HepG2 (cell line): Measurements from ENCODE around the gene DNAJC7. TPM values are rescaled to one million over a fixed set of nuclear protein-coding genes. Genes with fewer than 3 reads are reported as not detected.

Experiments
- FOXC1 ChIP-seq: sonication (generic); formaldehyde crosslinking; IDR thresholded peaks from 2 replicates; pipeline ENCODE4 v1.8.0; 2022; ENCODE audit warnings: mild to moderate bottlenecking, missing genetic modification reagents, borderline replicate concordance
- GABPA ChIP-seq, 2 experiments: IDR thresholded peaks; 2 replicates each; pipeline ENCODE4 v1.6.1; 2011 to 2016; ENCODE audit warnings: low read depth in 2 of 2, low read length in 1 of 2, missing biosample characterization in 1 of 2, missing genetic modification characterization in 1 of 2
- PRMT3 ChIP-seq: sonication (generic); formaldehyde crosslinking; IDR thresholded peaks from 2 replicates; pipeline ENCODE4 v1.8.1; 2022; ENCODE audit warnings: low read depth, mild to moderate bottlenecking, moderate library complexity, missing genetic modification reagents, borderline replicate concordance
- RXRB ChIP-seq: IDR thresholded peaks from 2 replicates; pipeline ENCODE4 v1.6.1; 2016; ENCODE audit warnings: borderline replicate concordance, missing genetic modification reagents, missing compliant biosample characterization
- SUZ12 ChIP-seq: fragments of 150-350 bp; IDR thresholded peaks from 2 replicates; pipeline ENCODE4 v1.6.1; 2014; ENCODE audit warnings: low read depth, low read length
- ZFP90 ChIP-seq: sonication (generic); formaldehyde crosslinking; IDR thresholded peaks from 2 replicates; pipeline ENCODE4 v1.8.0; 2022; ENCODE audit warnings: missing genetic modification reagents, mild to moderate bottlenecking, inconsistent platforms, borderline replicate concordance
- ZNF337 ChIP-seq: sonication (generic); formaldehyde crosslinking; IDR thresholded peaks from 2 replicates; pipeline ENCODE4 v1.5.1; 2020; ENCODE audit warnings: missing genetic modification reagents, low read depth, mild to moderate bottlenecking, borderline replicate concordance
- ZNF646 ChIP-seq: sonication (generic); formaldehyde crosslinking; IDR thresholded peaks from 2 replicates; pipeline ENCODE4 v1.9.0; 2021; ENCODE audit warnings: mild to moderate bottlenecking, missing genetic modification reagents
- polyA plus RNA-seq, 8 experiments: library from polyadenylated mRNA; depleted of rRNA in 3 of 8; stranded (reverse) in 7 of 8; unstranded in 1 of 8; fragments of >200 nt; fragmentation: Illumina TruSeq in 4 of 8; extraction: Trizol in 4 of 8; gene quantifications; 2 replicates each; pipeline versions ENCODE4 v1.2.1 to v1.2.3, GENCODE V29; 2011 to 2016; ENCODE audit warnings: low read depth in 4 of 8, missing spikeins in 1 of 8, mixed read lengths in 1 of 8; ENCODE audit not compliant: insufficient read depth in 1 of 8
- total RNA-seq, 5 experiments: library from RNA; depleted of rRNA; stranded (reverse); fragments of >200 nt; fragmentation: Illumina TruSeq; extraction: Trizol; gene quantifications; 2 replicates each; pipeline ENCODE4 v1.2.3, GENCODE V29; 2016; ENCODE audit warnings: low read depth in 1 of 5
- TF ChIP-seq, protein P1 (sequence below): sonication (generic); formaldehyde crosslinking; IDR thresholded peaks from 2 replicates; pipeline ENCODE4 v1.4.0; 2020; ENCODE audit warnings: missing genetic modification reagents, mild to moderate bottlenecking, borderline replicate concordance
- TF ChIP-seq, protein P2 (sequence below): sonication (generic); formaldehyde crosslinking; IDR thresholded peaks from 2 replicates; pipeline ENCODE4 v1.4.0; 2020; ENCODE audit warnings: missing genetic modification reagents

DNAJC7 gene
- total and polyA plus RNA-seq, 2 of the 13 experiments (the other 11 are each of a cell fraction or from before 2014, with no cell fraction given) = 47.7 to 132 TPM

- TF ChIP-seq GABPA (IDR thresholded peaks at IDR 0.05; ENCODE audit: low read depth, low read length) (peak; percentile 84), GABPA (CRISPR knock-in tag; IDR thresholded peaks at IDR 0.05; ENCODE audit: low read depth) (peak; percentile 95), FOXC1 (peak; percentile 87; the same call in 1 of the 2 replicates), RXRB (peak; percentile 70), ZNF337 (CRISPR knock-in tag) (peak; percentile 54; the same call in 1 of the 2 replicates), PRMT3 (CRISPR knock-in tag) (no peak; the same call in 1 of the 2 replicates), ZNF646 (CRISPR knock-in tag) (no peak), SUZ12 (no peak), ZFP90 (CRISPR knock-in tag) (peak; percentile 88; the same call in 1 of the 2 replicates)
- TF ChIP-seq, protein P1, sequence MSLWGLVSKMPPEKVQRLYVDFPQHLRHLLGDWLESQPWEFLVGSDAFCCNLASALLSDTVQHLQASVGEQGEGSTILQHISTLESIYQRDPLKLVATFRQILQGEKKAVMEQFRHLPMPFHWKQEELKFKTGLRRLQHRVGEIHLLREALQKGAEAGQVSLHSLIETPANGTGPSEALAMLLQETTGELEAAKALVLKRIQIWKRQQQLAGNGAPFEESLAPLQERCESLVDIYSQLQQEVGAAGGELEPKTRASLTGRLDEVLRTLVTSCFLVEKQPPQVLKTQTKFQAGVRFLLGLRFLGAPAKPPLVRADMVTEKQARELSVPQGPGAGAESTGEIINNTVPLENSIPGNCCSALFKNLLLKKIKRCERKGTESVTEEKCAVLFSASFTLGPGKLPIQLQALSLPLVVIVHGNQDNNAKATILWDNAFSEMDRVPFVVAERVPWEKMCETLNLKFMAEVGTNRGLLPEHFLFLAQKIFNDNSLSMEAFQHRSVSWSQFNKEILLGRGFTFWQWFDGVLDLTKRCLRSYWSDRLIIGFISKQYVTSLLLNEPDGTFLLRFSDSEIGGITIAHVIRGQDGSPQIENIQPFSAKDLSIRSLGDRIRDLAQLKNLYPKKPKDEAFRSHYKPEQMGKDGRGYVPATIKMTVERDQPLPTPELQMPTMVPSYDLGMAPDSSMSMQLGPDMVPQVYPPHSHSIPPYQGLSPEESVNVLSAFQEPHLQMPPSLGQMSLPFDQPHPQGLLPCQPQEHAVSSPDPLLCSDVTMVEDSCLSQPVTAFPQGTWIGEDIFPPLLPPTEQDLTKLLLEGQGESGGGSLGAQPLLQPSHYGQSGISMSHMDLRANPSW (CRISPR knock-in tag) = no peak; the same call in 1 of the 2 replicates
- TF ChIP-seq, protein P2, sequence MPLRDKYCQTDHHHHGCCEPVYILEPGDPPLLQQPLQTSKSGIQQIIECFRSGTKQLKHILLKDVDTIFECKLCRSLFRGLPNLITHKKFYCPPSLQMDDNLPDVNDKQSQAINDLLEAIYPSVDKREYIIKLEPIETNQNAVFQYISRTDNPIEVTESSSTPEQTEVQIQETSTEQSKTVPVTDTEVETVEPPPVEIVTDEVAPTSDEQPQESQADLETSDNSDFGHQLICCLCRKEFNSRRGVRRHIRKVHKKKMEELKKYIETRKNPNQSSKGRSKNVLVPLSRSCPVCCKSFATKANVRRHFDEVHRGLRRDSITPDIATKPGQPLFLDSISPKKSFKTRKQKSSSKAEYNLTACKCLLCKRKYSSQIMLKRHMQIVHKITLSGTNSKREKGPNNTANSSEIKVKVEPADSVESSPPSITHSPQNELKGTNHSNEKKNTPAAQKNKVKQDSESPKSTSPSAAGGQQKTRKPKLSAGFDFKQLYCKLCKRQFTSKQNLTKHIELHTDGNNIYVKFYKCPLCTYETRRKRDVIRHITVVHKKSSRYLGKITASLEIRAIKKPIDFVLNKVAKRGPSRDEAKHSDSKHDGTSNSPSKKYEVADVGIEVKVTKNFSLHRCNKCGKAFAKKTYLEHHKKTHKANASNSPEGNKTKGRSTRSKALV (CRISPR knock-in tag) = no peak
Measured at GRCh38 chr17:42016941-42017865, at the start of gene DNAJC7 (continued).
